NCI-H146 treated with DMSO at 0.1 percent for 48 hours (cell line): ENCODE data around the gene CCDC13.

Source experiments
- DNase-seq: peaks from one replicate; lab custom pipeline; 2025; ENCODE audit not compliant: unreplicated experiment; lab: John Stamatoyannopoulos, UW

Gene CCDC13

GRCh38 chr3:42799376-42799775 lies 26.3 kb upstream of the CCDC13 start:
- no peak for DNase-seq

GRCh38 chr3:42796332-42796885 lies 23.4 kb upstream of the CCDC13 start:
- no peak for DNase-seq

- DNase-seq = no peak
These were observed 22.6 kb upstream of the CCDC13 start for GRCh38 chr3:42795621-42796181.

GRCh38 chr3:42790714-42791229 lies 17.7 kb upstream of the CCDC13 start:
- no peak for DNase-seq

GRCh38 chr3:42786631-42787030 lies 13.6 kb upstream of the CCDC13 start:
- no peak for DNase-seq

- DNase-seq = no peak
These were observed 13.2 kb upstream of the CCDC13 start for GRCh38 chr3:42786212-42786611.

GRCh38 chr3:42780892-42781700 lies 8.0 kb upstream of the CCDC13 start:
- DNase-seq = peak; percentile 1

- no peak for DNase-seq
These were observed 7.3 kb upstream of the CCDC13 start for GRCh38 chr3:42780398-42780797.

- no peak for DNase-seq
These were observed 5.6 kb upstream of the CCDC13 start for GRCh38 chr3:42778644-42779043.

- DNase-seq = no peak
These were observed 327 bp upstream of the CCDC13 start for GRCh38 chr3:42773409-42773751.

GRCh38 chr3:42771271-42771670 lies 1.8 kb downstream of the CCDC13 start:
- no peak for DNase-seq

GRCh38 chr3:42769477-42770131 lies 3.4 kb downstream of the CCDC13 start:
- no peak for DNase-seq

- no peak for DNase-seq
These were observed 8.3 kb downstream of the CCDC13 start for GRCh38 chr3:42764561-42765295.

- DNase-seq = no peak
These were observed 8.9 kb downstream of the CCDC13 start for GRCh38 chr3:42764115-42764514.

- no peak for DNase-seq
These were observed 10.0 kb downstream of the CCDC13 start for GRCh38 chr3:42763021-42763420.

- peak; percentile 70 for DNase-seq
These were observed 10.9 kb downstream of the CCDC13 start for GRCh38 chr3:42762046-42762724.

- DNase-seq = no peak
These were observed 14.9 kb downstream of the CCDC13 start for GRCh38 chr3:42758126-42758525.

- DNase-seq = no peak
These were observed 16.3 kb downstream of the CCDC13 start for GRCh38 chr3:42756681-42757213.

GRCh38 chr3:42755681-42756578 lies 17.1 kb downstream of the CCDC13 start:
- no peak for DNase-seq
